PC-9 (cell line): Measurements from ENCODE around the gene LEFTY2. TPM values are rescaled to one million over a fixed set of nuclear protein-coding genes. Genes with fewer than 3 reads are reported as not detected.

ENCODE experiments used
- BruUV-seq: library from RNA; stranded (reverse); fragments of 400-500 nt; replicated peaks from 2 replicates; lab custom pipeline; 2021; lab: Mats Ljungman, UMichigan
- CTCF ChIA-PET: fragments of 300-600 bp; sonication (Branson Sonifier 250); formaldehyde crosslinking; loops from one replicate; lab custom pipeline; 2022; ENCODE audit warnings: antibody characterized with exemption; lab: Charles Lee
- POLR2A ChIA-PET: fragments of 300-600 bp; sonication (Branson Sonifier 250); formaldehyde crosslinking; loops from one replicate; lab custom pipeline; 2022; ENCODE audit warnings: antibody characterized with exemption; ENCODE audit not compliant: unreplicated experiment; lab: Charles Lee
- DNase-seq, 2 experiments: peaks; one replicate each; pipeline versions ENCODE4 v3.0.0 to v3.0.0-alpha.2; 2015 to 2022; ENCODE audit warnings: mixed read lengths in 1 of 2
- H2AFZ ChIP-seq: fragments of 200-600 bp; sonication (generic); 2 replicates; pipeline ENCODE4 v1.8.1; 2017; ENCODE audit warnings: antibody characterized with exemption
- H3F3A ChIP-seq: fragments of 200-600 bp; sonication (generic); 2 replicates; pipeline ENCODE4 v1.8.1; 2017; ENCODE audit warnings: antibody characterized with exemption, mild to moderate bottlenecking, low read depth; ENCODE audit not compliant: insufficient read depth
- H3K27ac ChIP-seq: fragments of 200-600 bp; sonication (generic); 2 replicates; pipeline ENCODE4 v1.6.1; 2016; ENCODE audit warnings: mixed run types
- H3K27me3 ChIP-seq: fragments of 200-600 bp; sonication (generic); 2 replicates; pipeline ENCODE4 v1.6.1; 2016; ENCODE audit warnings: low read depth, mixed run types; ENCODE audit not compliant: insufficient read depth
- H3K36me3 ChIP-seq: fragments of 200-600 bp; sonication (generic); 2 replicates; pipeline ENCODE4 v1.6.1; 2016; ENCODE audit warnings: low read depth, mixed run types
- H3K4me1 ChIP-seq: fragments of 200-600 bp; sonication (generic); replicated peaks from 2 replicates; pipeline ENCODE4 v1.6.1; 2016; ENCODE audit warnings: mixed run types; ENCODE audit not compliant: insufficient read depth
- H3K4me2 ChIP-seq: fragments of 200-600 bp; sonication (generic); 2 replicates; pipeline ENCODE4 v1.6.1; 2017; ENCODE audit warnings: mixed run types
- H3K4me3 ChIP-seq: fragments of 200-600 bp; sonication (generic); 2 replicates; pipeline ENCODE4 v1.6.1; 2016; ENCODE audit warnings: mixed run types
- H3K79me2 ChIP-seq: fragments of 200-600 bp; sonication (generic); 2 replicates; pipeline ENCODE4 v1.6.1; 2017; ENCODE audit warnings: low read depth, mixed run types
- H3K9me2 ChIP-seq: fragments of 200-600 bp; sonication (generic); 2 replicates; pipeline ENCODE4 v1.8.1; 2017; ENCODE audit warnings: mild to moderate bottlenecking; ENCODE audit not compliant: insufficient read depth
- H3K9me3 ChIP-seq: fragments of 200-600 bp; sonication (generic); 2 replicates; pipeline ENCODE4 v1.8.1; 2016; ENCODE audit warnings: low read depth; ENCODE audit not compliant: insufficient read depth
- H4K20me1 ChIP-seq: fragments of 200-600 bp; sonication (generic); 2 replicates; pipeline ENCODE4 v1.8.1; 2017; ENCODE audit not compliant: insufficient read depth
- CTCF ChIP-seq: fragments of 200-600 bp; sonication (generic); conservative IDR thresholded peaks from 2 replicates; pipeline ENCODE4 v1.6.1; 2017; ENCODE audit warnings: mixed run types, antibody characterized with exemption, mild to moderate bottlenecking, moderate library complexity
- EZH2 ChIP-seq: fragments of 200-600 bp; sonication (generic); IDR thresholded peaks from 2 replicates; pipeline ENCODE4 v1.8.0; 2017; ENCODE audit warnings: antibody characterized with exemption, low read depth
- intact Hi-C: fragments of 100-400 bp; cut with micrococcal nuclease; formaldehyde crosslinking; loops from one replicate; pipeline ENCODE4 v1.10.0; 2022; ENCODE audit not compliant: unreplicated experiment
- total RNA-seq: library from RNA; stranded (reverse); gene quantifications from 2 replicates; pipeline ENCODE4 v1.2.3, GENCODE V29; 2021

Gene LEFTY2
- total RNA-seq, 1 experiment from 2014 or later, result not detected

DNA sequence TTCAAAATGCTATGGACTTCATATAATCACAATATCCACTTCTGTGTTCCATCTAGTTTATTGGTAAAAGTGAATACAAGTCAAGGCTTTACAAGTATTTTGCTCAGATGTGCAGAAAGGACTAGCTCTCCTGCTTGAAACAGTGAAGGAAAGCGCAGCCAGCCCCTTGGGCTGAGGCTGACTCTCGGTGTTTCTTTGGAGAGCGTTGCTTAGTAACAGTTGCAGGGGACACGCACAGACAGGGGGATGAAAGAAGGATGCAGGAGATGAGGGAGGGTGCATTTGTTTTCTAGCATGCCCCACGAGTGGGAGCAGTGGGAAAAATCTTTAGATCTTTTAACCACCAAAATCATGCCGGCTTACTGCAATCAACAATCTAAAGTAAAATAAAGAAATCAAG lies 26.1 kb downstream of the LEFTY2 start:
- Histone ChIP-seq H3K36me3 (peaks cover 11% of the 10 kb centered on the region; the same call in 1 of the 2 replicates), H3F3A (peaks cover 8% of the 10 kb centered on the region; the same call in 1 of the 2 replicates), H3K4me2 (no peak overlapping the region), H3K79me2 (no peaks in the 10 kb centered on the region), H3K27ac (no peak overlapping the region), H3K27me3 (no peaks in the 10 kb centered on the region), H4K20me1 (no peaks in the 10 kb centered on the region), H2AFZ (no peak overlapping the region), H3K4me1 (no peaks in the 10 kb centered on the region), H3K9me3 (no peaks in the 10 kb centered on the region), H3K9me2 (no peaks in the 10 kb centered on the region), H3K4me3 (no peak overlapping the region)
- ChIA-PET POLR2A (no interaction called here), CTCF (interaction anchor here (0.6 kb wide), 1 partner anchor 66 kb away, joined by 4 read pairs; no protein-coding TSS in a partner anchor)
- BruUV-seq, result no TSS peak
- DNase-seq, result no peak
- intact Hi-C loops, result no loop called here
- TF ChIP-seq EZH2, result no peak

- H3F3A ChIP-seq, result peaks cover 8% of the 10 kb centered on the region; the same call in 1 of the 2 replicates
- H2AFZ ChIP-seq, result no peak overlapping the region
- no peak overlapping the region for H3K27ac ChIP-seq
- no peaks in the 10 kb centered on the region for H3K9me2 ChIP-seq
- BruUV-seq, result no TSS peak
- intact Hi-C loops, result no loop called here
- peaks cover 8% of the 10 kb centered on the region; the same call in 1 of the 2 replicates for H3K36me3 ChIP-seq
- H3K79me2 ChIP-seq, result no peaks in the 10 kb centered on the region
- ChIA-PET POLR2A (no interaction called here), CTCF (no interaction called here)
- no peak for DNase-seq
- H3K4me1 ChIP-seq, result no peaks in the 10 kb centered on the region
- H3K9me3 ChIP-seq, result no peaks in the 10 kb centered on the region
- H3K27me3 ChIP-seq, result no peaks in the 10 kb centered on the region
- H4K20me1 ChIP-seq, result no peaks in the 10 kb centered on the region
- H3K4me2 ChIP-seq, result no peak overlapping the region
- TF ChIP-seq EZH2, result no peak
- TF ChIP-seq CTCF, result no peak
- no peak overlapping the region for H3K4me3 ChIP-seq
Observed at GRCh38 chr1:225914391-225914790, 26.6 kb downstream of the LEFTY2 start.

GRCh38 chr1:225911191-225912130 lies 29.6 kb downstream of the LEFTY2 start:
- H3K79me2 ChIP-seq, result no peaks in the 10 kb centered on the region
- peak in 1 of 2 experiments; percentile 30 for DNase-seq
- POLR2A ChIA-PET, result no interaction called here
- H3K9me2 ChIP-seq, result no peaks in the 10 kb centered on the region
- no peak overlapping the region for H2AFZ ChIP-seq
- no peaks in the 10 kb centered on the region for H4K20me1 ChIP-seq
- peaks cover 8% of the 10 kb centered on the region; the same call in 1 of the 2 replicates for H3F3A ChIP-seq
- no TSS peak for BruUV-seq
- no peaks in the 10 kb centered on the region for H3K4me1 ChIP-seq
- H3K4me2 ChIP-seq, result no peak overlapping the region
- no peaks in the 10 kb centered on the region for H3K27me3 ChIP-seq
- H3K27ac ChIP-seq, result no peak overlapping the region
- no peak overlapping the region for H3K4me3 ChIP-seq
- CTCF ChIA-PET, result no interaction called here
- no peaks in the 10 kb centered on the region for H3K9me3 ChIP-seq
- no peaks in the 10 kb centered on the region for H3K36me3 ChIP-seq
- intact Hi-C loops, result no loop called here
- TF ChIP-seq EZH2 (no peak), CTCF (peak; percentile 27; the same call in 1 of the 2 replicates)
